Fibroblast of mammary gland (primary cell): Measurements from ENCODE around the gene OR4S2.

Source experiments
- DNase-seq: peaks from one replicate; pipeline ENCODE4 v3.0.0-alpha.2; 2010; ENCODE audit warnings: low read depth
- H3K4me3 ChIP-seq: 2 replicates; pipeline ENCODE4 v1.5.1; 2011; ENCODE audit warnings: low read depth, mild to moderate bottlenecking, low read length, moderate library complexity; ENCODE audit not compliant: control insufficient read depth
- TF ChIP-seq, protein P1 (sequence below): conservative IDR thresholded peaks from 2 replicates; pipeline ENCODE4 v1.5.1; 2011; ENCODE audit warnings: low read depth, low read length, inconsistent platforms; ENCODE audit not compliant: control insufficient read depth, insufficient read depth

OR4S2 gene

DNA sequence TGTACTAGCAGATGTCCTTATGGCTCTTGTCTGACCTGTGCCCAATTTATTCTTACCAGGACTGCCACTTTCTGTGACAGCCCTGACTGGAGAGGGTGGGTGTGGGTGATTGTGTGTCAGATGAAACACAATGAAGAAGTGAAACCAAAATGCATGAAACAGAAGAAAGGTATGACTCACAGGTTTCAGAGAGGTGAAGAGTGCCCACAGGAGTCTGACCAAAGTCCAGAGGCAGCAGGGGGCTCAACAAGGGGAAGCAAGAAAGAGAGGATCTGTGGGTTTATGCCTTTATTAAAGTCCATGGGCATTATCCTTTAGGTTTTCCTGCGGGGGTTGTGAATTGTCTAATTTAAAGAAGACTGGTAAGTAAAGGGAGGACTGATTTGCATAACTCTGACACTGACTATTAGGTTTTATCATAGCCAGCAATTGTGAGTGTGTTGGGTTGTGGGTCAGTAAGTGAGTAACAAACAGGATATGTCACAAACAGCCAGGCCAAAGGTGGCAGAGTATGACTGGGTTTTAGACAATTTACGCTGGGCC, 10.0 kb downstream of the OR4S2 start:
- no peak overlapping the region for H3K4me3 ChIP-seq
- DNase-seq, result no peak
- TF ChIP-seq, protein P1, sequence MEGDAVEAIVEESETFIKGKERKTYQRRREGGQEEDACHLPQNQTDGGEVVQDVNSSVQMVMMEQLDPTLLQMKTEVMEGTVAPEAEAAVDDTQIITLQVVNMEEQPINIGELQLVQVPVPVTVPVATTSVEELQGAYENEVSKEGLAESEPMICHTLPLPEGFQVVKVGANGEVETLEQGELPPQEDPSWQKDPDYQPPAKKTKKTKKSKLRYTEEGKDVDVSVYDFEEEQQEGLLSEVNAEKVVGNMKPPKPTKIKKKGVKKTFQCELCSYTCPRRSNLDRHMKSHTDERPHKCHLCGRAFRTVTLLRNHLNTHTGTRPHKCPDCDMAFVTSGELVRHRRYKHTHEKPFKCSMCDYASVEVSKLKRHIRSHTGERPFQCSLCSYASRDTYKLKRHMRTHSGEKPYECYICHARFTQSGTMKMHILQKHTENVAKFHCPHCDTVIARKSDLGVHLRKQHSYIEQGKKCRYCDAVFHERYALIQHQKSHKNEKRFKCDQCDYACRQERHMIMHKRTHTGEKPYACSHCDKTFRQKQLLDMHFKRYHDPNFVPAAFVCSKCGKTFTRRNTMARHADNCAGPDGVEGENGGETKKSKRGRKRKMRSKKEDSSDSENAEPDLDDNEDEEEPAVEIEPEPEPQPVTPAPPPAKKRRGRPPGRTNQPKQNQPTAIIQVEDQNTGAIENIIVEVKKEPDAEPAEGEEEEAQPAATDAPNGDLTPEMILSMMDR, result no peak

- no peak for DNase-seq
- H3K4me3 ChIP-seq, result no peak overlapping the region
- TF ChIP-seq, protein P1, result no peak
Measured at GRCh38 chr11:55658608-55659007, 10.5 kb downstream of the OR4S2 start.

GRCh38 chr11:55661901-55662300, 13.8 kb downstream of the OR4S2 start, which contains the start of gene OR4C6:
Gene OR4C6 (plus strand): TSS chr11:55662201. CDS start chr11:55665167, 2,966 bp downstream.
- H3K4me3 ChIP-seq, result no peak within 1 kb of the TSS
- TF ChIP-seq, protein P1, result no peak
- DNase-seq, result no peak

DNA sequence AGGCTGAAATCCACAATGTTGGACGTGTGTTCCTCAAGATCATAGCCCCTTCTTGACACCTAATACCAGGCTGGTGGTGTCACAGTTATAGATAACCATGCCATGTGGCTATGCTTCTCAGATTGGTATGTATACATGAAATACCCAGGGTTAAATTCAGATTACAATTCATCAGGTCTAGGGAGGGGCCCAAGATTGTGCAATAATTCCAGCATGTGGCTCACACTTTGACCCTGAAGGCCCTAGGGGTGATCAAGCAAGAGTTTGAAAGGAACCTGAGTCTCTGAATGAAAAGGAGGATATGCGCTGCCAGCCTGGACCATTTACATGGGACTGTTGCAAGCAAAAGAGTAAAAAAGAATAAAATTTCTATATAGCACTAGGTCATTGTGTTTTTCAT, 21.2 kb downstream of the OR4S2 start:
- H3K4me3 ChIP-seq, result no peak overlapping the region
- TF ChIP-seq, protein P1, result no peak
- DNase-seq, result no peak

- H3K4me3 ChIP-seq, result no peak overlapping the region
- TF ChIP-seq, protein P1, result no peak
- DNase-seq, result no peak
Measured at GRCh38 chr11:55673860-55674259, 25.7 kb downstream of the OR4S2 start.

- H3K4me3 ChIP-seq, result no peak overlapping the region
- DNase-seq, result no peak
- TF ChIP-seq, protein P1, result no peak
Measured at GRCh38 chr11:55697817-55698216, 49.7 kb downstream of the OR4S2 start.

- no peak overlapping the region for H3K4me3 ChIP-seq
- TF ChIP-seq, protein P1, result no peak
- no peak for DNase-seq
Measured at GRCh38 chr11:55701429-55701828, 53.3 kb downstream of the OR4S2 start.
